GM18951 (cell line): ENCODE data around the gene FAM171A1.

ENCODE experiments used
- POLR2A ChIP-seq: IDR thresholded peaks from 4 replicates; pipeline ENCODE4 v1.6.1; 2011; ENCODE audit warnings: mild to moderate bottlenecking; ENCODE audit not compliant: insufficient read length, insufficient read depth; ENCODE audit errors: extremely low read depth
- in situ Hi-C: fragments of 300-500 bp; cut with MboI; formaldehyde crosslinking; loops from one replicate; pipeline ENCODE4 v1.12.0; 2022; ENCODE audit warnings: low sequenced_read_pairs, mixed read lengths, inconsistent platforms; ENCODE audit not compliant: unreplicated experiment

Gene FAM171A1

GRCh38 chr10:15325243-15325943 is 45.7 kb downstream of the FAM171A1 start:
- no peak for TF ChIP-seq POLR2A
- in situ Hi-C loops = no loop called here

GRCh38 chr10:15324611-15325010 is 46.5 kb downstream of the FAM171A1 start:
- in situ Hi-C loops = no loop called here
- no peak for TF ChIP-seq POLR2A

GRCh38 chr10:15324113-15324512 is 47.0 kb downstream of the FAM171A1 start:
- in situ Hi-C loops = no loop called here

GRCh38 chr10:15322356-15322755 is 48.7 kb downstream of the FAM171A1 start:
- no peak for TF ChIP-seq POLR2A
- in situ Hi-C loops = no loop called here

More at GRCh38 chr10:15324113-15324512, 47.0 kb downstream of the FAM171A1 start:
- no peak for TF ChIP-seq POLR2A

- in situ Hi-C loops = no loop called here
- TF ChIP-seq POLR2A = no peak
These were observed 49.4 kb downstream of the FAM171A1 start for GRCh38 chr10:15321431-15322341.

- no peak for TF ChIP-seq POLR2A
- in situ Hi-C loops = no loop called here
These were observed 50.4 kb downstream of the FAM171A1 start for GRCh38 chr10:15320522-15321203.

- in situ Hi-C loops = no loop called here
- TF ChIP-seq POLR2A = no peak
These were observed 51.0 kb downstream of the FAM171A1 start for GRCh38 chr10:15320118-15320517.

GRCh38 chr10:15316871-15317464 is 54.1 kb downstream of the FAM171A1 start:
- in situ Hi-C loops = no loop called here
- no peak for TF ChIP-seq POLR2A

- TF ChIP-seq POLR2A = no peak
- in situ Hi-C loops = no loop called here
These were observed 54.9 kb downstream of the FAM171A1 start for GRCh38 chr10:15316145-15316544.

GRCh38 chr10:15315286-15315685 is 55.8 kb downstream of the FAM171A1 start:
- no peak for TF ChIP-seq POLR2A
- in situ Hi-C loops = no loop called here

- no peak for TF ChIP-seq POLR2A
- in situ Hi-C loops = no loop called here
These were observed 56.5 kb downstream of the FAM171A1 start for GRCh38 chr10:15314482-15315045.

- in situ Hi-C loops = no loop called here
- TF ChIP-seq POLR2A = no peak
These were observed 57.2 kb downstream of the FAM171A1 start for GRCh38 chr10:15313843-15314242.
